H1 (cell line): ENCODE measurements around the gene AADAC.

Source experiments
- ATF3 ChIP-seq: IDR thresholded peaks from 2 replicates; pipeline ENCODE4 v1.6.1; 2011; ENCODE audit warnings: low read depth, mild to moderate bottlenecking, low read length; ENCODE audit not compliant: insufficient read depth
- CHD7 ChIP-seq: fragments of 300-600 bp; sonication (generic); IDR thresholded peaks from 2 replicates; pipeline ENCODE4 v1.7.1; 2012; ENCODE audit warnings: low read length, moderate library complexity, mild to moderate bottlenecking, inconsistent platforms; ENCODE audit not compliant: insufficient replicate concordance
- CREB1 ChIP-seq: IDR thresholded peaks from 2 replicates; pipeline ENCODE4 v1.6.1; 2012; ENCODE audit warnings: inconsistent platforms
- CTBP2 ChIP-seq: IDR thresholded peaks from 2 replicates; pipeline ENCODE4 v1.7.0; 2011; ENCODE audit warnings: borderline replicate concordance, mild to moderate bottlenecking, moderate library complexity, mixed read lengths, low read length; ENCODE audit not compliant: insufficient read depth, insufficient read length
- CTCF ChIP-seq, 3 experiments: IDR thresholded peaks; 1 replicate in 2 of 3; 2 replicates in 1 of 3; pipeline versions ENCODE4 v1.5.1 to v1.6.1; 2011; ENCODE audit warnings: low read length in 3 of 3, mild to moderate bottlenecking in 3 of 3, inconsistent platforms in 2 of 3, low read depth in 1 of 3, moderate library complexity in 1 of 3; ENCODE audit not compliant: insufficient read depth in 1 of 3; ENCODE audit errors: control extremely low read depth in 1 of 3
- EGR1 ChIP-seq: IDR thresholded peaks from 2 replicates; pipeline ENCODE4 v1.6.1; 2011; ENCODE audit warnings: low read depth, low read length, borderline replicate concordance
- EZH2 ChIP-seq: fragments of 200-600 bp; sonication (generic); IDR thresholded peaks from 2 replicates; pipeline ENCODE4 v1.7.1; 2012; ENCODE audit warnings: low read depth, mild to moderate bottlenecking, moderate library complexity, low read length, inconsistent platforms; ENCODE audit not compliant: severe bottlenecking
- JUND ChIP-seq: IDR thresholded peaks from 2 replicates; pipeline ENCODE4 v1.6.1; 2011; ENCODE audit warnings: mild to moderate bottlenecking, improper control_type of control experiment, low read length
- MAX ChIP-seq: IDR thresholded peaks from 2 replicates; pipeline ENCODE4 v1.6.1; 2012; ENCODE audit warnings: inconsistent platforms
- POU5F1 ChIP-seq: IDR thresholded peaks from 2 replicates; pipeline ENCODE4 v1.6.1; 2011; ENCODE audit warnings: low read depth, mild to moderate bottlenecking, low read length, moderate library complexity
- TCF12 ChIP-seq: IDR thresholded peaks from 2 replicates; pipeline ENCODE4 v1.6.1; 2011; ENCODE audit warnings: low read depth, mild to moderate bottlenecking, low read length

GRCh38 chr3:151843275-151843674 lies 29.4 kb downstream of the AADAC start:
- TF ChIP-seq MAX (no peak), CTCF (IDR thresholded peaks at IDR 0.05; ENCODE audit: control extremely low read depth in 1 of 3, insufficient read depth in 1 of 3, low read depth in 1 of 3, low read length in 3 of 3) (no peak), EGR1 (no peak), CREB1 (no peak), CHD7 (no peak), TCF12 (no peak), EZH2 (no peak), ATF3 (no peak), JUND (no peak), POU5F1 (no peak), CTBP2 (no peak)
